Measurements from ENCODE around the gene RFTN2. TPM values are rescaled to one million over a fixed set of nuclear protein-coding genes. Genes with fewer than 3 reads are reported as not detected.

The RFTN2 gene
- total and polyA plus RNA-seq, 12 donors: 1.2 to 15.8 (median 9.3) TPM

DNA sequence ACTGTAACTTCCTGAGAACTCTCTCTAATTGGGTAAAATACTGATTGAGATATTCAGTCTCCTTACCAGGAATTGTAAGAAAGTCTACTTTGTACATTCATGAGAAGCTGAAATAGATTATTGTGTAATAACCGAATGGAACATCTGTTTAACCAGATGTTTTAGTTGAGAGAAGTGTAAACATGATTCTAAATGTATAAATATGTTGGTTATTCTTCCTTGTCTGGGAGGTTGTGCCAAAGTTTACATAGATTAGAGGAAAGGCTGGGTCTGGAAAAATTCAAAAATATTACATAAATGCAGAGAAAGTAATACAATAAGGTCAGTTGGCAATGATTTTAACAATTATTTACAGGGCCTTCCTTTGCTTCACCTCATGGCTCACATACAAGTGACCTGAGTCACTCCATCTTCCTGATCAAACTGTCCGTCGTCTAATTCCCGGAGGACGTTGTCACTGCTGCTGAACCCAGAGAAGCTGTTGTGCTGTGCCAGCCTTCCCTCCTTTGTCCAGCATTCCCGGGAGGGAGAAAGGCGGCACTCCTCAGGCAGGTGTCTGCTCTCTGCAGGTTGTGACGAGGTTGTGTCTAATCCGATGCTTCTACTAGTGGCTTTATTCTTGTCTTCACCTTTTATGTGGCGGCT lies 103.6 kb downstream of the RFTN2 start:
- no peak for TF ChIP-seq POLR2A (IDR thresholded peaks at IDR 0.05)
- TF ChIP-seq, protein P1, sequence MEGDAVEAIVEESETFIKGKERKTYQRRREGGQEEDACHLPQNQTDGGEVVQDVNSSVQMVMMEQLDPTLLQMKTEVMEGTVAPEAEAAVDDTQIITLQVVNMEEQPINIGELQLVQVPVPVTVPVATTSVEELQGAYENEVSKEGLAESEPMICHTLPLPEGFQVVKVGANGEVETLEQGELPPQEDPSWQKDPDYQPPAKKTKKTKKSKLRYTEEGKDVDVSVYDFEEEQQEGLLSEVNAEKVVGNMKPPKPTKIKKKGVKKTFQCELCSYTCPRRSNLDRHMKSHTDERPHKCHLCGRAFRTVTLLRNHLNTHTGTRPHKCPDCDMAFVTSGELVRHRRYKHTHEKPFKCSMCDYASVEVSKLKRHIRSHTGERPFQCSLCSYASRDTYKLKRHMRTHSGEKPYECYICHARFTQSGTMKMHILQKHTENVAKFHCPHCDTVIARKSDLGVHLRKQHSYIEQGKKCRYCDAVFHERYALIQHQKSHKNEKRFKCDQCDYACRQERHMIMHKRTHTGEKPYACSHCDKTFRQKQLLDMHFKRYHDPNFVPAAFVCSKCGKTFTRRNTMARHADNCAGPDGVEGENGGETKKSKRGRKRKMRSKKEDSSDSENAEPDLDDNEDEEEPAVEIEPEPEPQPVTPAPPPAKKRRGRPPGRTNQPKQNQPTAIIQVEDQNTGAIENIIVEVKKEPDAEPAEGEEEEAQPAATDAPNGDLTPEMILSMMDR (IDR thresholded peaks at IDR 0.05): no peak
- intact Hi-C loops (cut with DNase I): no loop called here
- Histone ChIP-seq H3K4me1 (replicated peaks in 1 of 2) (peaks cover 0 to 13% of the 10 kb centered on the region in 2 donors), H3K4me3 (no peak overlapping the region), H3K27ac (no peak overlapping the region), H3K27me3 (no peaks in the 10 kb centered on the region), H3K36me3 (replicated peaks in 1 of 2) (peaks cover 0 to 3% of the 10 kb centered on the region in 2 donors), H3K9me3 (replicated peaks in 1 of 3) (peaks cover 0 to 7% (median 0%) of the 10 kb centered on the region in 3 donors)
- DNase-seq: no peak
- 67 to 84% (median 77%) methylated on average over 10 of the region's 10 CpGs for WGBS, 4 donors

DNA sequence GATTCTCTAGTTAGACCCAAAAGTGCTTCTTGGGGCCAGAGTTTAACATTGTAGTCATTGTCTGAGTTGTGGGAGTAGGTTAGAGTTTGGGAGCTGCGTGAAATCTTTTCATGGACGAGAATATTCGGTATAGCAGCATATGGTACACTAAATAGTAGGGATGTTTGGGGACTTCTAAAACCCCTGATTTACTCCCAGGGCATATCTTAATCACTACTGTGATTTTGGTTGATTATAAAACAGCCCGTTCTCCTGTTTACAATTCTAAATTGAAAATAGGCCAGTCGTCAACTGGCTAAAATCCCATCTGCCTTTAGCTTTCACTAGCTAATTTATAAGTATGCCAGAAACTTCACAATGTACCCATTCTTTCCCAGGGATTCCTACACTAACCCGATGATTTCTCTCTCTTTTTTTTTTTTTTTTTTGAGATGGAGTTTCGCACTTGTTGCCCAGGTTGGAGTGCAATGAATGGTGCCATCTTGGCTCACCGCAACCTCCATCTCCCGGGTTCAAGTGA lies 115.2 kb downstream of the RFTN2 start:
- intact Hi-C loops (cut with DNase I): no loop called here
- Histone ChIP-seq H3K4me3 (no peak overlapping the region), H3K4me1 (replicated peaks in 1 of 2) (peaks cover 0 to 10% of the 10 kb centered on the region in 2 donors), H3K36me3 (replicated peaks in 1 of 2) (peaks cover 0 to 15% of the 10 kb centered on the region in 2 donors), H3K9me3 (replicated peaks in 1 of 3) (peaks cover 0 to 6% (median 0%) of the 10 kb centered on the region in 3 donors), H3K27me3 (no peaks in the 10 kb centered on the region), H3K27ac (no peak overlapping the region)
- WGBS, 4 donors: 94 to 98% (median 96%) methylated on average over 9 of the region's 9 CpGs
- TF ChIP-seq, protein P1 (IDR thresholded peaks at IDR 0.05): no peak
- no peak for TF ChIP-seq POLR2A (IDR thresholded peaks at IDR 0.05)
- no peak for DNase-seq

DNA sequence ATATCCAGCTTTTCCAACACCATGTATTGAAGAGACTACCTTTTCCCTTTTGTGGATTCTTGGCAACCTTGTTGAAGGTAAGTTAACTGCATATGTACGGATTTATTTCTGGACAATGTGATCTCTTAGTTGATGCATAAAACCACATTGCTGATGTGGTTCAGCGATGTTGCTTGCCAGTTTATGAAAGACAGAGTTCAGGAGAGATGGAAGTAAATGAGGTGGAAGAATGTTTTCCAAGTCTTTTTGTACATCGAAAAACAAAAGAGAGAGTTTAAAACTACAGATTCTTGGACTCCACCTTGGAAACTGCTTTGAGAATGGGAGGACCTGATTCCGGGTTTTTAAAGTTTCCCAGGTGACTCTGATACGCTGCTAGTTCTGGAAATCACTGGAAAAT lies 115.7 kb downstream of the RFTN2 start:
- H3K4me1 ChIP-seq (replicated peaks in 1 of 2): peaks cover 0 to 10% of the 10 kb centered on the region in 2 donors
- H3K27me3 ChIP-seq: no peaks in the 10 kb centered on the region
- DNase-seq: no peak
- no peak overlapping the region for H3K4me3 ChIP-seq
- intact Hi-C loops (cut with DNase I): no loop called here
- peaks cover 0 to 6% (median 0%) of the 10 kb centered on the region in 3 donors for H3K9me3 ChIP-seq (replicated peaks in 1 of 3)
- TF ChIP-seq POLR2A (IDR thresholded peaks at IDR 0.05): no peak
- TF ChIP-seq, protein P1 (IDR thresholded peaks at IDR 0.05): no peak
- H3K36me3 ChIP-seq (replicated peaks in 1 of 2): peaks cover 0 to 20% of the 10 kb centered on the region in 2 donors
- H3K27ac ChIP-seq: no peak overlapping the region
- 93 to 97% (median 97%) methylated on average over 5 of the region's 5 CpGs for WGBS, 4 donors

DNA sequence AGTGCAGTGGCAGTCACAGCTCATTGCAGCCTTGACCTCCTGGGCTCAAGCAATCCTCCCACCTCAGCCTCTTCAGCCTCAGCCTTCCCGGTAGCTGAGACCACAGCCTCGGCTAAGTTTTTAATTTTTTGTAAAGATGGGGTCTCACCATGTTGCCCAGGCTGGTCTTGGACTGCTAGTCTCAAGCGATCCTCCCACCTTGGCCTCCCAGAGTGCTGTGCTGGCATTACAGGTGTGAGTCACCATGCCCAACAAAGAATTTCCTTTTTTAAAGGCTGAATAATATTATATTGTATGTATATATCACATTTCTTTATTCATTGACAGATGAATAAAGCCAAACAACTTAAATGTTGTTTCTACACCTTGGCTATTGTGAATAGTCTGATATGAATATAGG lies 117.0 kb downstream of the RFTN2 start:
- no peak overlapping the region for H3K27ac ChIP-seq
- no peak for DNase-seq
- no peaks in the 10 kb centered on the region for H3K27me3 ChIP-seq
- peaks cover 0 to 33% of the 10 kb centered on the region in 2 donors for H3K36me3 ChIP-seq (replicated peaks in 1 of 2)
- intact Hi-C loops (cut with DNase I): no loop called here
- 86 to 94% (median 92%) methylated on average over 3 of the region's 3 CpGs for WGBS, 4 donors
- H3K9me3 ChIP-seq (replicated peaks in 1 of 3): peaks cover 0 to 1% (median 0%) of the 10 kb centered on the region in 3 donors
- peaks cover 0 to 10% of the 10 kb centered on the region in 2 donors for H3K4me1 ChIP-seq (replicated peaks in 1 of 2)
- no peak overlapping the region for H3K4me3 ChIP-seq
- TF ChIP-seq POLR2A (IDR thresholded peaks at IDR 0.05): no peak
- TF ChIP-seq, protein P1 (IDR thresholded peaks at IDR 0.05): no peak
